Heart right ventricle (tissue), 16 donors: ENCODE data around the gene SEMA7A. TPM values are rescaled to one million over a fixed set of nuclear protein-coding genes. Genes with fewer than 3 reads are reported as not detected.
"Not testable (repeated sequence)": the region's sequence is repeated elsewhere in the genome, so short reads cannot be mapped to it uniquely, and the experiment has no call there.

ENCODE experiments used
- ATAC-seq, 8 donors: fragments of 200-7000 bp; cut with Tn5 transposase; one replicate each; pipeline ENCODE4 v1.9.1; 2020; ENCODE audit warnings: mild to moderate bottlenecking in 8 of 8, moderate library complexity in 8 of 8, moderate number of reproducible peaks in 1 of 8
- DNase-seq, 2 donors: peaks; one replicate each; pipeline ENCODE4 v3.0.0-alpha.2; 2020
- H3K27ac ChIP-seq, 10 donors: fragments of 200-600 bp; sonication (generic) in 2 of 10; one replicate each; pipeline versions ENCODE4 v1.5.0 to v1.8.0; 2020 to 2022; ENCODE audit warnings: mild to moderate bottlenecking in 3 of 10
- H3K27me3 ChIP-seq, 7 donors: fragments of 200-600 bp; one replicate each; pipeline ENCODE4 v1.8.0; 2021 to 2022; ENCODE audit warnings: mild to moderate bottlenecking in 2 of 7
- H3K36me3 ChIP-seq, 9 donors: fragments of 200-600 bp; sonication (generic) in 1 of 9; one replicate each; pipeline versions ENCODE4 v1.5.0 to v1.8.0; 2020 to 2022; ENCODE audit warnings: mild to moderate bottlenecking in 2 of 9
- H3K4me1 ChIP-seq, 9 donors: fragments of 200-600 bp; sonication (generic) in 1 of 9; one replicate each; pipeline versions ENCODE4 v1.5.0 to v1.8.0; 2020 to 2022; ENCODE audit warnings: mild to moderate bottlenecking in 4 of 9
- H3K4me3 ChIP-seq, 10 donors: fragments of 200-600 bp; sonication (generic) in 2 of 10; one replicate each; pipeline versions ENCODE4 v1.5.0 to v1.8.0; 2020 to 2022; ENCODE audit warnings: mild to moderate bottlenecking in 7 of 10, moderate library complexity in 2 of 10
- H3K9me3 ChIP-seq, 11 donors: fragments of 200-600 bp in 10 of 11; sonication (generic) in 2 of 11; one replicate each; pipeline versions ENCODE4 v1.5.0 to v1.8.0; 2013 to 2022; ENCODE audit warnings: mild to moderate bottlenecking in 2 of 11, control low read depth in 1 of 11, moderate library complexity in 1 of 11
- WGBS, 2 donors: extraction: QIAGEN DNeasy Blood & Tissue Kit; methylation state at CpG; one replicate each; pipeline ENCODE4 v1.1.7; 2013; ENCODE audit warnings: inconsistent platforms in 1 of 2; 5-methylcytosine and 5-hydroxymethylcytosine counted together
- intact Hi-C, 10 donors: fragments of 100-400 bp; cut with DNase I; formaldehyde crosslinking; loops; one replicate each; pipeline versions ENCODE4 v1.11.1 to v1.14.2; 2022
- microRNA-seq, 2 donors: library from miRNA; unstranded; fragments of <30 nt; microRNA quantifications; one replicate each; pipeline ENCODE4 v1.2.0, GENCODE V29; 2021
- polyA plus RNA-seq, 2 donors: library from polyadenylated mRNA; stranded (reverse); fragments of 200-250 nt; gene quantifications; one replicate each; pipeline ENCODE4 v1.2.3, GENCODE V29; 2013
- total RNA-seq, 10 donors: library from RNA; stranded (reverse); fragmentation: NEBNext Ultra II Directional in 3 of 10; extraction: Animal tissue kit (Norgen Biotek cat#: 25700) in 3 of 10; gene quantifications; one replicate each; pipeline versions ENCODE4 v1.2.1 to v1.2.4, GENCODE V29; 2021 to 2023
- TF ChIP-seq, protein P1 (sequence below), 9 donors: fragments of 200-600 bp; sonication (generic) in 2 of 9; IDR thresholded peaks; one replicate each; pipeline versions ENCODE4 v1.5.0 to v1.8.0; 2021 to 2022; ENCODE audit warnings: antibody characterized with exemption in 9 of 9, mild to moderate bottlenecking in 5 of 9, moderate library complexity in 1 of 9
- donor health status: Arrhythmogenic right ventricular cardiomyopathy.
- donor health status: ischemic (EF 13 %, LVEDD 7.1; RV severe dilation, severe dysfunction).
- donor health status: healthy with polysubstance abuse.
- donor health status: DM: no; HTN: yes; CAD: no.
- donor health status: DM: no; HTN: no; CAD: no.
- donor health status: ischemic (EF 25% LVEDD 6.9; RV normal size, moderate dysfunction).
- donor health status: ischemic (EF 25% LVEDD 5.7; RV mildly dilated, moderate dysfunction).
- donor health status: healthy.
- donor health status: DM: yes; HTN: yes; CAD: no.
- donor health status: Ischemic cardiomyopathy.
- donor health status: ischemic (EF 35%, LVEDD 5.7; RV mildly dilated, moderate dysfunction).
- donor health status: nonischemic (EF 11% LVEDD 7.7; RV severe dilation, severe dysfunction).
- donor health status: DM: yes; HTN: yes; CAD: no.
- donor health status: PGD.
- donor health status: ischemic (EF 29% LVEDD 5.4; RV normal size, mild dysfunction).
- donor health status: nonischemic (EF 23%, LVEDD 6.1; RV moderate dilation, normal function).

The SEMA7A gene
- total and polyA plus RNA-seq, 12 donors: 0.59 to 5.1 (median 1.6) TPM

DNA sequence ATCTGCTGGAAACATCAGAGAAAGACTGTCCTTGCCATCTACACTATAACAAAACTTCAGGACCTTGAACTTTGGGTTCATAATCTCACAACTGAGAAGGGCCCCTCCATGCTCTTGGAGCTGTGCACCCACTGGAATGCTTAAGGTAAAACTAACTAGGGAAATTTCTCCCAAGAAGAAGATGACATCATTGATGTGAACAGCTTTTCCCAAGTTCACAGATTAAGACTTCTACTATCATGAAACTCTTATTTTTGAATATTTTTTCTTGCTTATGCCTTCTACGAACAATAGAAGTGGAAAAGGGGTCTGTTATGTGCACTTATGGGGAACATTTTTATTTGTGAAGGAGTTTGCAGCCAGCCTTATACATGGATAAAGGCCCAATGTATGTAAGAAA lies 71.3 kb downstream of the SEMA7A start:
- Histone ChIP-seq H3K27ac (no peak overlapping the region), H3K4me1 (peaks cover 0 to 16% (median 11%) of the 10 kb centered on the region in 9 donors), H3K9me3 (no peaks in the 10 kb centered on the region), H3K27me3 (peaks cover 0 to 34% (median 7%) of the 10 kb centered on the region in 7 donors), H3K4me3 (no peak overlapping the region), H3K36me3 (no peaks in the 10 kb centered on the region)
- TF ChIP-seq, protein P1, sequence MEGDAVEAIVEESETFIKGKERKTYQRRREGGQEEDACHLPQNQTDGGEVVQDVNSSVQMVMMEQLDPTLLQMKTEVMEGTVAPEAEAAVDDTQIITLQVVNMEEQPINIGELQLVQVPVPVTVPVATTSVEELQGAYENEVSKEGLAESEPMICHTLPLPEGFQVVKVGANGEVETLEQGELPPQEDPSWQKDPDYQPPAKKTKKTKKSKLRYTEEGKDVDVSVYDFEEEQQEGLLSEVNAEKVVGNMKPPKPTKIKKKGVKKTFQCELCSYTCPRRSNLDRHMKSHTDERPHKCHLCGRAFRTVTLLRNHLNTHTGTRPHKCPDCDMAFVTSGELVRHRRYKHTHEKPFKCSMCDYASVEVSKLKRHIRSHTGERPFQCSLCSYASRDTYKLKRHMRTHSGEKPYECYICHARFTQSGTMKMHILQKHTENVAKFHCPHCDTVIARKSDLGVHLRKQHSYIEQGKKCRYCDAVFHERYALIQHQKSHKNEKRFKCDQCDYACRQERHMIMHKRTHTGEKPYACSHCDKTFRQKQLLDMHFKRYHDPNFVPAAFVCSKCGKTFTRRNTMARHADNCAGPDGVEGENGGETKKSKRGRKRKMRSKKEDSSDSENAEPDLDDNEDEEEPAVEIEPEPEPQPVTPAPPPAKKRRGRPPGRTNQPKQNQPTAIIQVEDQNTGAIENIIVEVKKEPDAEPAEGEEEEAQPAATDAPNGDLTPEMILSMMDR (IDR thresholded peaks at IDR 0.05): no peak
- 85 to 89% methylated on average over 1 of the region's 1 CpG for WGBS, 2 donors
- ATAC-seq (no peak), DNase-seq (no peak)
- intact Hi-C loops: no loop called here

DNA sequence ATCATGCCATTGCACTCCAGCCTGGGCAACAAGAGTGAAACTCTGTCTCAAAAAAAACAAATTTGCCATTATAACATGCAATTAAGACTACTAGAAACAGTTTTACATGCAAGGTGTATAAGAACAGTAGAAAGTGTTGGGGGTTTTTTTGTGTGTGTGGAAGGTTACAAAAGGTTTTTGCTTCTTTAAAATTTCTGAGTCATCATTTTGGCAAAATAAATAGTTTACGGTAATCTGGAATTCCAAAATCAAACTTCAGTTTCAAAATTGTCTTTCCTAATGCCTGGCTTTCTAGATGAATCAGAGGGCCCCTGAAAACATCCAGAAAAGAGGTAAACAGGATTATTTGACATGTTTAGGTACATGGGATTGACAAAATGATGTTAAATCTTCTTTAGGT lies 72.9 kb downstream of the SEMA7A start:
- H3K4me3 ChIP-seq, ATAC-seq, intact Hi-C loops, H3K36me3 ChIP-seq, H3K4me1 ChIP-seq, H3K9me3 ChIP-seq, H3K27ac ChIP-seq, DNase-seq: not testable (repeated sequence)
- peaks cover 0 to 18% (median 3%) of the 10 kb centered on the region in 7 donors for H3K27me3 ChIP-seq
- WGBS, 2 donors: 56 to 70% methylated on average over 1 of the region's 1 CpG

DNA sequence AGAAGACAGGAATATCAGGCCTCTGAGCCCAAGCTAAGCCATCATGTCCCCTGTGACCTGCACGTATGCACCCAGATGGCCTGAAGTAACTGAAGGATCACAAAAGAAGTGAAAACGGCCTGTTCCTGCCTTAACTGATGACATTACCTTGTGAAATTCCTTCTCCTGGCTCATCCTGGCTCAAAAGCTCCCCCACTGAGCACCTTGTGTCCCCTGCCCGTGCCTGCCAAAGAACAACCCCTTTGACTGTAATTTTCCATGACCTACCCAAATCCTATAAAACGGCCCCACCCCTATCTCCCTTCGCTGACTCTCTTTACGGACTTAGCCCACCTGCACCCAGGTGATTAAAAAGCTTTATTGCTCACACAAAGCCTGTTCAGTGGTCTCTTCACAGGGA lies 74.4 kb downstream of the SEMA7A start:
- H3K9me3 ChIP-seq, H3K4me3 ChIP-seq, H3K4me1 ChIP-seq, ATAC-seq, H3K36me3 ChIP-seq, intact Hi-C loops, H3K27me3 ChIP-seq, H3K27ac ChIP-seq, DNase-seq: not testable (repeated sequence)
- 70 to 72% methylated on average over 6 of the region's 6 CpGs for WGBS, 2 donors

Small RNAs within 50 kb of the gene (microRNA-seq; reads per million reads assigned to microRNA genes)
- gene MIR6881: 0 reads per million in 2 donors

Other genes with a start within 250 kb of the SEMA7A start
- gene STRA6, start 231.2 kb downstream of the SEMA7A start, total RNA-seq: under 1 TPM in 2 of 10 donors, not detected in 8; 0.13 to 0.21 TPM
- gene STRA6, start 231.2 kb downstream of the SEMA7A start, polyA plus RNA-seq: under 1 TPM; 0.03 to 0.15 TPM
- not detected for gene CCDC33, start 197.6 kb downstream of the SEMA7A start, total RNA-seq
- gene CCDC33, start 197.6 kb downstream of the SEMA7A start, polyA plus RNA-seq: not detected
- 1 to 10 TPM in 8 of 10 donors, under 1 TPM in 2; 0.60 to 3.6 (median 2.2) TPM for gene CYP11A1, start 66.3 kb downstream of the SEMA7A start, total RNA-seq
- under 1 TPM; 0.06 to 0.44 TPM for gene CYP11A1, start 66.3 kb downstream of the SEMA7A start, polyA plus RNA-seq
- gene UBL7, start 27.2 kb upstream of the SEMA7A start, total RNA-seq: 10 to 100 TPM; 49.1 to 56.6 (median 52.7) TPM
- gene UBL7, start 27.2 kb upstream of the SEMA7A start, polyA plus RNA-seq: 10 to 100 TPM; 47.0 to 51.7 TPM
- gene ARID3B, start 107.3 kb upstream of the SEMA7A start, total RNA-seq: 1 to 10 TPM; 1.2 to 3.7 (median 2.4) TPM
- 1 to 10 TPM; 1.4 to 3.0 TPM for gene ARID3B, start 107.3 kb upstream of the SEMA7A start, polyA plus RNA-seq
- 10 to 100 TPM; 40.2 to 52.1 (median 45.2) TPM for gene CLK3, start 181.9 kb upstream of the SEMA7A start, total RNA-seq
- 10 to 100 TPM; 27.7 to 73.6 TPM for gene CLK3, start 181.9 kb upstream of the SEMA7A start, polyA plus RNA-seq